Measurements from ENCODE around the gene CFAP20.

DNA sequence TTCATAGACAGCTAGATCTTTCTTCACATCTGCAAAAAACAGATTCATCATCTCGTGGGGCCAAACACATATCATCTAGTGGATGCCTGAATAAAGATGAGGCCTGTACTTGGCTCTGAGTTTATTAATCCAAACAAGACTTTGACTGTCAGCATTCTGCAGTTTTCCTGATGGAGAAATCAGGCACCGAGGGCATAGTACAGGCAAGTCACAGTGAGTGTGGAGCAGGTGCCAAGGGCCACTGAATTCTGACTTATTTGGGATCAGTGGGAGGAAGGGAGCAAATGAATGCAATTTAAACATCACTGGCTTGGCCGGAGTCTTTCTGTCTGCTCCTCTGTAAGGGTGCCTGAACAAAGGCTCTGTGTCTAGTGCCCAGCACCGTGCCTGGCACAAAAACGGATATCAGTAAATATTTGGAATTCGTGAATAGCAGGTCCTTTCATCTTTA lies 975 bp downstream of the CFAP20 start:
- TF ChIP-seq CTCF (IDR thresholded peaks at IDR 0.05; ENCODE audit: poor library complexity, severe bottlenecking) (no peak), EZH2 (IDR thresholded peaks at IDR 0.05; ENCODE audit: borderline replicate concordance, insufficient read depth, low read length, poor library complexity, severe bottlenecking) (no peak), POLR2AphosphoS5 (IDR thresholded peaks at IDR 0.05) (no peak)
